IMR-90 (cell line): ENCODE measurements around the gene SPATA17. TPM values are rescaled to one million over a fixed set of nuclear protein-coding genes. Genes with fewer than 3 reads are reported as not detected.

Experiments used
- ATAC-seq: fragments of 200-7000 bp; cut with Tn5 transposase; 2 replicates; pipeline ENCODE4 v1.9.1; 2020; ENCODE audit warnings: low read depth, mild to moderate bottlenecking, moderate library complexity
- BruUV-seq: library from RNA; stranded (reverse); fragments of 400-500 nt; replicated peaks from 2 replicates; lab custom pipeline; 2021; lab: Mats Ljungman, UMichigan
- CTCF ChIA-PET: fragments of 300-600 bp; formaldehyde crosslinking; extraction: SDS; loops from one replicate; lab custom pipeline; 2021; ENCODE audit warnings: antibody characterized with exemption; lab: Yijun Ruan, JAX
- POLR2A ChIA-PET: fragments of 300-600 bp; sonication (Branson Sonifier 250); formaldehyde crosslinking; loops from one replicate; lab custom pipeline; 2022; ENCODE audit warnings: antibody characterized with exemption; ENCODE audit not compliant: unreplicated experiment; lab: Charles Lee
- DNase-seq: peaks from one replicate; pipeline ENCODE4 v3.0.0; 2013
- H2AFZ ChIP-seq: replicated peaks from 2 replicates; pipeline ENCODE3; 2013; ENCODE audit warnings: low read length, mild to moderate bottlenecking; ENCODE audit not compliant: poor library complexity
- H2AK5ac ChIP-seq: 2 replicates; pipeline ENCODE4 v1.6.1; 2013; ENCODE audit warnings: low read depth, low read length, inconsistent platforms
- H2AK9ac ChIP-seq: replicated peaks from 2 replicates; pipeline ENCODE3; 2013; ENCODE audit warnings: mild to moderate bottlenecking, low read depth, low read length, moderate library complexity; ENCODE audit not compliant: poor library complexity
- H2BK120ac ChIP-seq: 2 replicates; pipeline ENCODE4 v1.6.1; 2013; ENCODE audit warnings: low read depth, low read length, inconsistent platforms
- H2BK15ac ChIP-seq: 3 replicates; pipeline ENCODE4 v1.6.1; 2013; ENCODE audit warnings: low read depth, low read length, inconsistent platforms
- H2BK20ac ChIP-seq: 2 replicates; pipeline ENCODE4 v1.6.1; 2013; ENCODE audit warnings: low read depth, mild to moderate bottlenecking, inconsistent platforms, low read length, moderate library complexity
- H2BK5ac ChIP-seq: 2 replicates; pipeline ENCODE4 v1.6.1; 2013; ENCODE audit warnings: mild to moderate bottlenecking, low read depth, low read length, inconsistent platforms; ENCODE audit not compliant: poor library complexity, severe bottlenecking
- H3K14ac ChIP-seq: replicated peaks from 2 replicates; pipeline ENCODE4 v1.6.1; 2013; ENCODE audit warnings: low read depth, low read length, inconsistent platforms
- H3K18ac ChIP-seq: 2 replicates; pipeline ENCODE4 v1.6.1; 2013; ENCODE audit warnings: low read depth, low read length, control low read depth
- H3K23ac ChIP-seq: 2 replicates; pipeline ENCODE4 v1.6.1; 2013; ENCODE audit warnings: low read depth, low read length, inconsistent platforms
- H3K27ac ChIP-seq: 2 replicates; pipeline ENCODE4 v1.5.1; 2013; ENCODE audit warnings: mild to moderate bottlenecking, control low read depth, low read length; ENCODE audit not compliant: insufficient read depth
- H3K27me3 ChIP-seq: 2 replicates; pipeline ENCODE4 v1.6.1; 2013; ENCODE audit warnings: low read length; ENCODE audit not compliant: control insufficient read depth, insufficient read depth
- H3K36me3 ChIP-seq: 2 replicates; pipeline ENCODE4 v1.6.1; 2013; ENCODE audit warnings: low read length, mixed read lengths; ENCODE audit not compliant: control insufficient read depth, insufficient read depth
- H3K4ac ChIP-seq: 2 replicates; pipeline ENCODE4 v1.6.1; 2013; ENCODE audit warnings: low read depth, low read length, inconsistent platforms
- H3K4me1 ChIP-seq: 2 replicates; pipeline ENCODE4 v1.6.1; 2013; ENCODE audit warnings: low read length, mixed read lengths; ENCODE audit not compliant: control insufficient read depth, insufficient read depth
- H3K4me2 ChIP-seq: 2 replicates; pipeline ENCODE4 v1.6.1; 2013; ENCODE audit warnings: low read depth, mild to moderate bottlenecking, control low read depth, low read length, moderate library complexity
- H3K4me3 ChIP-seq: 2 replicates; pipeline ENCODE4 v1.5.1; 2013; ENCODE audit warnings: low read depth, mild to moderate bottlenecking, control low read depth, low read length, moderate library complexity; ENCODE audit not compliant: insufficient read depth
- H3K56ac ChIP-seq: 2 replicates; pipeline ENCODE4 v1.6.1; 2013; ENCODE audit warnings: low read length, inconsistent platforms; ENCODE audit not compliant: insufficient read depth; ENCODE audit errors: extremely low read depth
- H3K79me1 ChIP-seq, 2 experiments: 2 replicates each; pipeline ENCODE4 v1.6.1; 2013; ENCODE audit warnings: low read length in 2 of 2, inconsistent platforms in 1 of 2, low read depth in 1 of 2
- H3K9ac ChIP-seq: 2 replicates; pipeline ENCODE4 v1.6.1; 2013; ENCODE audit warnings: low read depth, low read length, control low read depth
- H3K9me1 ChIP-seq: 2 replicates; pipeline ENCODE4 v1.6.1; 2013; ENCODE audit warnings: low read length, inconsistent platforms; ENCODE audit not compliant: insufficient read depth
- H3K9me3 ChIP-seq: 2 replicates; pipeline ENCODE4 v1.6.1; 2013; ENCODE audit warnings: low read length; ENCODE audit not compliant: control insufficient read depth, insufficient read depth
- H4K20me1 ChIP-seq: 2 replicates; pipeline ENCODE4 v1.6.1; 2013; ENCODE audit warnings: low read length, inconsistent platforms; ENCODE audit not compliant: insufficient read depth
- H4K5ac ChIP-seq: 2 replicates; pipeline ENCODE4 v1.6.1; 2013; ENCODE audit warnings: mild to moderate bottlenecking, low read depth, low read length, control low read depth
- H4K8ac ChIP-seq, 2 experiments: 2 replicates each; pipeline ENCODE4 v1.6.1; 2013; ENCODE audit warnings: low read depth in 2 of 2, low read length in 2 of 2, control low read depth in 1 of 2, inconsistent platforms in 1 of 2
- H4K91ac ChIP-seq: 2 replicates; pipeline ENCODE4 v1.6.1; 2013; ENCODE audit warnings: low read depth, low read length, inconsistent platforms; ENCODE audit not compliant: insufficient read depth
- FOS ChIP-seq: fragments of 150-350 bp; IDR thresholded peaks from 2 replicates; pipeline ENCODE4 v1.6.1; 2016; ENCODE audit warnings: low read depth, low read length
- MAFK ChIP-seq: IDR thresholded peaks from 2 replicates; pipeline ENCODE4 v1.6.1; 2012; ENCODE audit warnings: low read depth, low read length, improper control_type of control experiment
- MAZ ChIP-seq: IDR thresholded peaks from 2 replicates; pipeline ENCODE4 v1.6.1; 2012; ENCODE audit warnings: low read depth, mild to moderate bottlenecking, low read length, improper control_type of control experiment, moderate library complexity, borderline replicate concordance
- RFX5 ChIP-seq: IDR thresholded peaks from 2 replicates; pipeline ENCODE4 v1.8.0; 2012; ENCODE audit warnings: low read depth, mild to moderate bottlenecking, low read length, moderate library complexity
- WGBS, 2 experiments: methylation state at CpG; one replicate each; pipeline versions ENCODE4 v1.1.5 to v1.1.7; 2013; ENCODE audit warnings: missing lambda C conversion rate in 2 of 2; ENCODE audit not compliant: insufficient read length in 1 of 2; ENCODE audit errors: extremely low coverage in 2 of 2; 5-methylcytosine and 5-hydroxymethylcytosine counted together
- dilution Hi-C: fragments of 300-500 bp; cut with HindIII; formaldehyde crosslinking; loops from one replicate; pipeline ENCODE4 v1.14.3; 2018; ENCODE audit warnings: low sequenced_read_pairs; ENCODE audit not compliant: unreplicated experiment
- in situ Hi-C: fragments of 300-500 bp; cut with MboI; formaldehyde crosslinking; loops from 3 replicates; pipeline ENCODE4 v1.14.3; 2019; ENCODE audit warnings: low sequenced_read_pairs, inconsistent platforms, mixed read lengths
- intact Hi-C: fragments of 100-400 bp; cut with micrococcal nuclease; formaldehyde crosslinking; loops from 2 replicates; pipeline ENCODE4 v1.10.0; 2022
- polyA plus RNA-seq, 3 experiments: library from polyadenylated mRNA; depleted of rRNA; stranded (reverse); fragments of >200 nt; gene quantifications; 2 replicates each; pipeline ENCODE4 v1.2.3, GENCODE V29; 2012; ENCODE audit warnings: low replicate concordance in 1 of 3
- total RNA-seq: library from RNA; depleted of rRNA; stranded (reverse); fragments of >200 nt; gene quantifications from 2 replicates; pipeline ENCODE4 v1.2.3, GENCODE V29; 2012
- TF ChIP-seq, protein P1 (sequence below): conservative IDR thresholded peaks from 2 replicates; pipeline ENCODE4 v1.5.1; 2012; ENCODE audit warnings: mild to moderate bottlenecking, low read depth, low read length, improper control_type of control experiment

The SPATA17 gene
- total and polyA plus RNA-seq, 2 of the 4 experiments (the other 2 are of a cell fraction), result 0.03 to 0.18 TPM

DNA sequence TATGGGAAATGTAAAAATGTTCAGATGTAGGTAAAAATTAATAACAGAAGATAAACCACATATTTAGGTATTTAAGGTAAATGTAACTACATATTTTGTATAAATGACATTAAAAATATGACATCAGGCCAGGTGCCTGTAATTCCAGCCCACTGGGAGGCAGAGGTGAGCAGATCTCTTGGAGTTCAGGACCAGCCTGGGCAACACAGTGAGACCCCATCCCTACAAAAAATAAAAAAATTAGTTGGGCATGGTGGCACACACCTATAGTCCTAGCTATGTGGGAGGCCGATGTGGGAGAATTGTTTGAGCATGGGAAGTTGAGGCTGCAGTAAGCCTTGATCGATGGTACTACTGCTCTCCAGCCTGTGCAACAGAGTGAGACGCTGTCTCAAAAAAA is 216.5 kb downstream of the SPATA17 start:
- POLR2A ChIA-PET, result no interaction called here
- in situ Hi-C loops, result no loop called here

More for the DNA sequence above, 216.5 kb downstream of the SPATA17 start:
- H3K9me1 ChIP-seq, result no peaks in the 10 kb centered on the region
- H3K18ac ChIP-seq, result no peak overlapping the region
- no peaks in the 10 kb centered on the region for H3K4me1 ChIP-seq
- H2BK120ac ChIP-seq, result no peak overlapping the region
- no peak overlapping the region for H3K4me2 ChIP-seq
- no peak overlapping the region for H2AFZ ChIP-seq
- TF ChIP-seq FOS (no peak), RFX5 (no peak), MAFK (no peak), MAZ (no peak)
- TF ChIP-seq, protein P1, sequence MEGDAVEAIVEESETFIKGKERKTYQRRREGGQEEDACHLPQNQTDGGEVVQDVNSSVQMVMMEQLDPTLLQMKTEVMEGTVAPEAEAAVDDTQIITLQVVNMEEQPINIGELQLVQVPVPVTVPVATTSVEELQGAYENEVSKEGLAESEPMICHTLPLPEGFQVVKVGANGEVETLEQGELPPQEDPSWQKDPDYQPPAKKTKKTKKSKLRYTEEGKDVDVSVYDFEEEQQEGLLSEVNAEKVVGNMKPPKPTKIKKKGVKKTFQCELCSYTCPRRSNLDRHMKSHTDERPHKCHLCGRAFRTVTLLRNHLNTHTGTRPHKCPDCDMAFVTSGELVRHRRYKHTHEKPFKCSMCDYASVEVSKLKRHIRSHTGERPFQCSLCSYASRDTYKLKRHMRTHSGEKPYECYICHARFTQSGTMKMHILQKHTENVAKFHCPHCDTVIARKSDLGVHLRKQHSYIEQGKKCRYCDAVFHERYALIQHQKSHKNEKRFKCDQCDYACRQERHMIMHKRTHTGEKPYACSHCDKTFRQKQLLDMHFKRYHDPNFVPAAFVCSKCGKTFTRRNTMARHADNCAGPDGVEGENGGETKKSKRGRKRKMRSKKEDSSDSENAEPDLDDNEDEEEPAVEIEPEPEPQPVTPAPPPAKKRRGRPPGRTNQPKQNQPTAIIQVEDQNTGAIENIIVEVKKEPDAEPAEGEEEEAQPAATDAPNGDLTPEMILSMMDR, result no peak
- no peak overlapping the region for H3K27ac ChIP-seq
- H2AK5ac ChIP-seq, result no peak overlapping the region
- no peaks in the 10 kb centered on the region for H3K27me3 ChIP-seq
- no CpG with 5 or more reads among the region's 3 CpGs for WGBS, 2 experiments
- CTCF ChIA-PET, result no interaction called here
- no peak overlapping the region for H4K8ac ChIP-seq
- no peaks in the 10 kb centered on the region for H3K79me1 ChIP-seq
- no peaks in the 10 kb centered on the region for H4K20me1 ChIP-seq
- H3K36me3 ChIP-seq, result no peaks in the 10 kb centered on the region
- no peak overlapping the region for H3K56ac ChIP-seq
- H2BK15ac ChIP-seq, result no peak overlapping the region
- no peak overlapping the region for H4K5ac ChIP-seq
- H3K23ac ChIP-seq, result no peak overlapping the region
- H2BK20ac ChIP-seq, result no peak overlapping the region
- H2AK9ac ChIP-seq, result no peak overlapping the region
- no peak overlapping the region for H3K14ac ChIP-seq
- no peak overlapping the region for H2BK5ac ChIP-seq
- H3K9me3 ChIP-seq, result no peaks in the 10 kb centered on the region
- DNase-seq (no peak), ATAC-seq (no peak)
- dilution Hi-C loops, result no loop called here
- no TSS peak for BruUV-seq
- intact Hi-C loops, result no loop called here
- H3K4ac ChIP-seq, result no peak overlapping the region
- H3K9ac ChIP-seq, result no peak overlapping the region
- H3K4me3 ChIP-seq, result no peak overlapping the region
- H4K91ac ChIP-seq, result no peak overlapping the region
